Epithelial cell of proximal tubule (primary cell): ENCODE data around the gene EPS8L2. TPM values are rescaled to one million over a fixed set of nuclear protein-coding genes. Genes with fewer than 3 reads are reported as not detected.
A peak's percentile ranks its signal among the peaks of the same experiment; 100 is the strongest.

Experiments
- DNase-seq: peaks from one replicate; pipeline ENCODE4 v3.0.0-alpha.2; 2011; ENCODE audit warnings: low read depth
- H3K4me3 ChIP-seq: 2 replicates; pipeline ENCODE4 v1.5.1; 2011; ENCODE audit warnings: low read depth, mild to moderate bottlenecking, low read length
- total RNA-seq: library from RNA; depleted of rRNA; stranded (reverse); fragments of >200 nt; gene quantifications from 2 replicates; pipeline ENCODE4 v1.2.3, GENCODE V29; 2015
- TF ChIP-seq, protein P1 (sequence below): conservative IDR thresholded peaks from 2 replicates; pipeline ENCODE4 v1.5.1; 2012; ENCODE audit warnings: low read depth, mild to moderate bottlenecking, low read length

EPS8L2 gene
- total RNA-seq, 1 donor from 2014 or later, result 151 TPM

DNA sequence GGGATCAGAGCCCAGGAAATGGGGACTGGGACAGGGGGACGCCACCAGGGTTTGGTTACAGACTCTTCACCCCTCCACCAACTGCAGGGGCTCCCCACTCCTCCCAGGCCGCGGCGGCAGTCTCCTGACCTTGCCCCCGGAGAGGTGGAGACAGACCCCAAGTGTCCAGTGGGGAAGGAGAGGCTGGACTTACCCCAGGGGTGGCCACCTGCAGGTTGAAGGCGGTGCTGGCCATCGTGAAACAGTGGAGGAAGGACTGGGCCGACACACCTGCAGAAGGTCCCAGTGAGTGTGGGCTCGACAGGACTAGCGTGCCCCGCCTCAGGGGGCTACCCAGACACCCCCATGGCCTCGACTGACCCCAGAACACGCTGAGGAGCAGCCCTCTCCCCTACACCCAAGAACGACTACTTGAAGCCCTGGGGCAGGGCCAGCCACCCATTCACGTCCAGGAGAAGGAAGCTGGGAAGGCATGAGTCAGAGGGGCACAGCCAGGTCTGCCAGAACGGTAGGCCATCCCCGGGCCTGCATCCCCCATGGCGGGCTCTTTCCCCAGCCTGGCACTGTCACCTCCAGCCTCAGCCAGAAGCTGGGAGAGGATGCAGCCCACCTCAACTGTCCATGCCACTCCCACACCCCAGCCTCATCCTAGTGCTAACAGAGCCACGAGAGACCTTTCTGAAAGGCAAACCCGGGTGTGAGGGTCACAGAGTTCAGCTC lies 69.0 kb downstream of the EPS8L2 start:
- H3K4me3 ChIP-seq, result peak overlapping the region; percentile 79
- DNase-seq, result no peak
- TF ChIP-seq, protein P1, sequence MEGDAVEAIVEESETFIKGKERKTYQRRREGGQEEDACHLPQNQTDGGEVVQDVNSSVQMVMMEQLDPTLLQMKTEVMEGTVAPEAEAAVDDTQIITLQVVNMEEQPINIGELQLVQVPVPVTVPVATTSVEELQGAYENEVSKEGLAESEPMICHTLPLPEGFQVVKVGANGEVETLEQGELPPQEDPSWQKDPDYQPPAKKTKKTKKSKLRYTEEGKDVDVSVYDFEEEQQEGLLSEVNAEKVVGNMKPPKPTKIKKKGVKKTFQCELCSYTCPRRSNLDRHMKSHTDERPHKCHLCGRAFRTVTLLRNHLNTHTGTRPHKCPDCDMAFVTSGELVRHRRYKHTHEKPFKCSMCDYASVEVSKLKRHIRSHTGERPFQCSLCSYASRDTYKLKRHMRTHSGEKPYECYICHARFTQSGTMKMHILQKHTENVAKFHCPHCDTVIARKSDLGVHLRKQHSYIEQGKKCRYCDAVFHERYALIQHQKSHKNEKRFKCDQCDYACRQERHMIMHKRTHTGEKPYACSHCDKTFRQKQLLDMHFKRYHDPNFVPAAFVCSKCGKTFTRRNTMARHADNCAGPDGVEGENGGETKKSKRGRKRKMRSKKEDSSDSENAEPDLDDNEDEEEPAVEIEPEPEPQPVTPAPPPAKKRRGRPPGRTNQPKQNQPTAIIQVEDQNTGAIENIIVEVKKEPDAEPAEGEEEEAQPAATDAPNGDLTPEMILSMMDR, result peak; percentile 9

DNA sequence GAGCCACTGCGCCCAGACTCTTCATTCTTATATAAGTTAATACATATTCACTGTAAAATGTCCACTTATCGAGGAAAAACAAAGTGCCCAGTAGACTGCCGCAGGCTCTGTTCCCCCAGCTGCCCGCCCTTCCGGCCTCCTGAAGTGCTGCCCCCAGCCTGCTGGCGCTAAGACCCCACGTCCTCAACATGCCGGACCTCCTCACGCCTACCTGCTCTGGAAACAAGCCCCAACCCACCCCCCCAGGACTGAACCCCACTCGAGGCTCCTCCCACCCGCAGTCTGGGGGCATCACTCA lies 70.2 kb downstream of the EPS8L2 start:
- TF ChIP-seq, protein P1, result no peak
- DNase-seq, result no peak

GRCh38 chr11:776561-777287 lies 70.7 kb downstream of the EPS8L2 start:
- TF ChIP-seq, protein P1, result no peak
- no peak for DNase-seq
- peak overlapping the region; percentile 79 for H3K4me3 ChIP-seq

More for the DNA sequence above, 70.2 kb downstream of the EPS8L2 start:
- H3K4me3 ChIP-seq, result peak overlapping the region; percentile 79

Other genes with a start within 250 kb of the EPS8L2 start
- gene RNH1, start 199.0 kb upstream of the EPS8L2 start, total RNA-seq, result 163 and 204 TPM in 2 replicates
- gene HRAS, start 170.7 kb upstream of the EPS8L2 start, total RNA-seq, result 63.2 and 128 TPM in 2 replicates
- 0.87 and 1.6 TPM in 2 replicates for gene LRRC56, start 168.7 kb upstream of the EPS8L2 start, total RNA-seq
- gene LMNTD2, start 145.5 kb upstream of the EPS8L2 start, total RNA-seq, result 1.5 and 2.2 TPM in 2 replicates
- 106 and 154 TPM in 2 replicates for gene RASSF7, start 145.3 kb upstream of the EPS8L2 start, total RNA-seq
- gene PHRF1, start 129.8 kb upstream of the EPS8L2 start, total RNA-seq, result 24.2 and 33.5 TPM in 2 replicates
- 25.6 and 40.8 TPM in 2 replicates for gene IRF7, start 90.3 kb upstream of the EPS8L2 start, total RNA-seq
- gene CDHR5, start 81.3 kb upstream of the EPS8L2 start, total RNA-seq, result not detected in 2 replicates
- not detected in 2 replicates for gene SCT, start 79.0 kb upstream of the EPS8L2 start, total RNA-seq
- not detected in 2 replicates for gene DRD4, start 69.0 kb upstream of the EPS8L2 start, total RNA-seq
- gene DEAF1, start 11.0 kb upstream of the EPS8L2 start, total RNA-seq, result 38.2 and 40.4 TPM in 2 replicates
- gene TMEM80, start 10.4 kb upstream of the EPS8L2 start, total RNA-seq, result 10.7 and 20.8 TPM in 2 replicates
- 332 and 365 TPM in 2 replicates for gene TALDO1, start 41.2 kb downstream of the EPS8L2 start, total RNA-seq
- 32.6 and 68.8 TPM in 2 replicates for gene GATD1, start 71.3 kb downstream of the EPS8L2 start, total RNA-seq
- 0.14 TPM in 1 of 2 replicates, not detected in the other for gene CEND1, start 83.9 kb downstream of the EPS8L2 start, total RNA-seq
- 20.1 and 33.6 TPM in 2 replicates for gene SLC25A22, start 92.0 kb downstream of the EPS8L2 start, total RNA-seq
- 17.4 and 32.1 TPM in 2 replicates for gene PIDD1, start 99.0 kb downstream of the EPS8L2 start, total RNA-seq
- gene RPLP2, start 103.7 kb downstream of the EPS8L2 start, total RNA-seq, result 663 and 837 TPM in 2 replicates
- 19.1 and 34.7 TPM in 2 replicates for gene PNPLA2, start 112.7 kb downstream of the EPS8L2 start, total RNA-seq
- gene CRACR2B, start 121.7 kb downstream of the EPS8L2 start, total RNA-seq, result 21.0 and 55.7 TPM in 2 replicates
- gene CD151, start 126.7 kb downstream of the EPS8L2 start, total RNA-seq, result 538 and 626 TPM in 2 replicates
- gene POLR2L, start 136.3 kb downstream of the EPS8L2 start, total RNA-seq, result 166 and 213 TPM in 2 replicates
- 118 and 188 TPM in 2 replicates for gene TSPAN4, start 136.6 kb downstream of the EPS8L2 start, total RNA-seq
- gene CHID1, start 204.6 kb downstream of the EPS8L2 start, total RNA-seq, result 95.6 and 108 TPM in 2 replicates
- 48.5 and 49.8 TPM in 2 replicates for gene AP2A2, start 219.6 kb downstream of the EPS8L2 start, total RNA-seq